HK-2 (cell line): ENCODE measurements around the gene APOO.

ENCODE experiments used
- DNase-seq: peaks from one replicate; pipeline ENCODE4 v3.0.0-alpha.2; 2018; ENCODE audit not compliant: unreplicated experiment

Gene APOO

GRCh38 chrX:23907498-23908218 lies at the start of gene APOO, which contains the start of gene CXorf58:
Gene APOO (minus strand): TSS chrX:23907938. CDS start chrX:23907702, 236 bp downstream.
Gene CXorf58 (plus strand): TSS chrX:23908006. CDS start chrX:23910303, 2,297 bp downstream.
- DNase-seq, result peak; percentile 92

- DNase-seq, result no peak
These were observed 46.7 kb upstream of the APOO start for GRCh38 chrX:23954396-23954795.

- DNase-seq, result no peak
These were observed 46.2 kb upstream of the APOO start for GRCh38 chrX:23953908-23954269.

- no peak for DNase-seq
These were observed 45.5 kb upstream of the APOO start for GRCh38 chrX:23952984-23953907.

GRCh38 chrX:23952391-23952790 lies 44.7 kb upstream of the APOO start:
- DNase-seq, result no peak

DNA sequence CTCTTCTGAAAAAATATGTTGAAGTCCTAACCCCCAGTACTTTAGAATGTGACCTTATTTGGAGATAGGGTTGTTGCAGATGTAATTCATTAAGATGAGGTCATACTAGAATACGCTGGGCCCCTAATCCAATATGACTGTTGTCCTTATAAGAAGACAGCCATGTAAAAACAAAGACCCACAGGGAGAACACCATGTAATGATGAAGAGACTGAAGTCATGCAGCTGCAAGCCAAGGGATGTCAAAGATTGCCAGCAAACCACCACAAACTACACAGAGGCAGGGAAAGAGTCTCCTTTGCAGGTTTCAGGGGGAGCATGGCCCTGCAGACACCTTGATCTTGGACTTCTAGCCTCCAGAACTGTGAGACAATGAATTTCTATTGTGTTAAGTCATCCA lies 37.5 kb upstream of the APOO start:
- DNase-seq, result no peak

DNA sequence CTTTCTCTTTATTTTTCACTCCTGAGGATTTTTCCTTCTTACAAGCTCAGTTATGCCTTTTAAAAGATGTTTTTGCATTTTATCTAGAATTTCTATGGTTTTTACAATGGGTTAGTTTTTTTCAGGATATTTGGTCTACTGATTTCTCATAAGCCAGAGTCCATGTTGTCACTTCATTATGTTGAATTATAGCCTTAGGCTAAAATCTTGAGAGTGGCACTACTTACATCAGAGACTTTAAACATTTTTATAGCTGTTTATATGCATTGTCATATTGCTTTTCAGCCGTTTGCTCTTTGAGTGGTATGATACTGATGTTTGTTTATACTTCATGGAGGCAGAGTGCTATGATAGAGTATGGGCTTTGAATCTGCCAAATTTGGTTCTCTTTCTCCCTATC lies 36.5 kb upstream of the APOO start:
- no peak for DNase-seq

DNA sequence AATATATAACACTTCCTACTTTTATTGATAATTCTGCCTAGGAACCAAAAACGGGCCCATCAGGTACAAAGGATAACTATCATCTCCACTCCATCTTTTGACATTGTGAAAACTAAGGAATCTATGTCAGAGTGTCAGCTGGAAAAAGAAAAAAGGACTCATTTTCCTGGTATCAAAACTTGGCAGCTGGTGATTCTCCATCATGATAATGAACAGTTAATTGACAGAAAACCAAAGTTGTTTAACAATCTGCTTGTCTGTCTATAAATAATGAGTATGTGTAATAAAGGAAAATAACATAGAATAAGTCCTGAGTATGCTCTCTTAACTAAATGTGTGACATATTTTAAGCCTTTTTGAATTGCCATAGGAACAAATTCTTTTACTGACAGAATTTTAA lies 31.5 kb upstream of the APOO start:
- DNase-seq, result no peak

DNA sequence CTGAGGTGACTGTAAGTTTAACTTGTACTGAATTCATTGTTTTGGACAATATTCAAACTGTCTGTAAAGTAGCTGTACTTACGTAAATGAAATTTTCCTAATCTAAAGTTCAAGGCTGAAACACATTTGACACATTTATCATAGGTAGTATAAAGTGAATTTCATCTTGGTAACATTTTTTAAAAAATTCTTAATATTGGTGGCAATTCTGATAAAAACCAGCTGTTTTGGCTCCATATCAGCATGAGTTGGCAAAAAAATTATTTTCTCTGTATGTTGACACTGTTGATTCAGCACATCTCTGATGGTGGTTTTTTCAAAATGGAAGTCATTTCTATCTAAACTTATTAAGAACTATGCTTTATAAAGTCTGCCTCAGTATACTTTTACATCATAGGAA lies 31.0 kb upstream of the APOO start:
- DNase-seq, result no peak

GRCh38 chrX:23937100-23937499 lies 29.4 kb upstream of the APOO start:
- no peak for DNase-seq

GRCh38 chrX:23936180-23936579 lies 28.4 kb upstream of the APOO start:
- no peak for DNase-seq

GRCh38 chrX:23935106-23935505 lies 27.4 kb upstream of the APOO start:
- DNase-seq, result no peak

GRCh38 chrX:23932046-23932445 lies 24.3 kb upstream of the APOO start:
- DNase-seq, result no peak

DNA sequence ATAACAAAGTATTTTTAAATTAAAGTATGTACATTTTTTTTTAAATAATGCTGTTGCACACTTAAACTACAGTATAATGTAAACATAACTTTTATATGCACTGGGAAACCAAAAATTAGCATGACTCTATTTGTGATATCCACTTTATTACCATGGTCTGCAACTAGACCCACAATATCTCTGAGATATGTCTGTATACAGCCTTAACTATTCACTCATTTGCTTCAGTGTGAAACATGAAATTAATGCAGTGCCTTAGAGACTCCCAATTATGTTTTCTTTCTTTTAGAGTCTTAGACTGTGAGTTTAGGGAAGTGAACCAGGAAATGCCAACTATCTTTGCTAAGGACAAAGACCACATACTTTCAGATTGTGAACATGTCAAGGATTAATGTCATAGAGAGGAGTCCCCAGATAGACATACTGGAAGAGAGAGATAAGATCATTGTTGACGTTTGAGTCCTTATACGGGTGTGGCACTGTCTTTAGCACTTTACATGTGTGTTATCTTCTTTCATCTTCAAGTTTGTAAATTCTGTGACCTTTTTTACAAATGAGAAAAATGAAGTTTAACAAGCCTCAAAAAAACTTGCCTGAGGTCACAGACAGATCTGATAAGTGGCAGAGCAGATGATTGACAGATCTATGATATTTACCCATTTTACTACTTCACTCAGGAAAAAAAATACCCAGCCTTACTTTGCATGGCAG lies 23.3 kb upstream of the APOO start:
- DNase-seq, result no peak

- DNase-seq, result no peak
These were observed 18.3 kb upstream of the APOO start for GRCh38 chrX:23926015-23926414.

DNA sequence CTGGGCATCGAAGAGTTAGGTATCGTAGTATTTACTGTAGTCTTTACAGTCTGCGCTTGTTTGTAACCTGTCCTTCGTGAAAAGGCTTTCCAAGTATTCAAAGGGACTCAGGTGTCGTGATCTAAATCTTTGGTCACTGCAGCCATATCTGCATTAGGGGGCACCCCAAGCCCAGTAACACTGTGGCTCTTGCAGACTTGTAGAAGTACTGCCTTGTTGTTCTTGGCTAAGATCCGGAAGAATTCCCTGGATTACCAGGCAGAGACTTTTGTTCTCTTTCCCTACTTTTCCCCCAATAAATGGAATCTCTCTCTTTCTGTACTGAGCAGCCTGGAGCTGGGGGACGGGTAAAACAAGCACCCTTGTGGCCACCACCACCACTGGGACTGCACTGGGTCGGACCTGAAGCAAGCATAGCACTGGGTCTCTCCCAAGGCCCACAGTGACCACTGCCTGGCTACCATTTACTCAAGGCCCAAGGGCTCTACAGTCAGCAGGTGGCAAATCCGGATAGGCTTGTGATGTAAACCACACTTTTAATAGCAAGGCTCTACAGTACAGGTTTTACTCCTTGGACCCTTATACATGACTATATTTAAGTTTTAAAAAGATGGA lies 12.1 kb upstream of the APOO start:
- no peak for DNase-seq

DNA sequence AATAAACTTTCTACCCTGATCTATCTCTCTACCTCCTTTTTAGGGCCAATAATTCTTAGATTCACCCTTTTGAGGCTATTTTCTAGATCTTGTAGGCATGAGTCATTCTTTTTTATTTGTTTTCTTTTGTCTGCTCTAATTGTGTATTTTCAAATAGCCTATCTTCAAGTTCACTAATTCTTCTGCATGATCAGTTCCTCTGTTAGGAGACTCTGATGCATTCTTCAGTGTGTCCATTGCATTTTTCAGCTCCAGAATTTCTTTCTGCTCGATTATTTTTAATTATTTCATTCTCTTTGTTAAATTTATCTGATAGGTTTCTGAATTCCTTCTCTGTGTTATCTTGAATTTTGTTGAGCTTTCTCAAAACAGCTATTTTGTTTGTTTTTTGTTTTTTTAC lies 11.4 kb upstream of the APOO start:
- no peak for DNase-seq

DNA sequence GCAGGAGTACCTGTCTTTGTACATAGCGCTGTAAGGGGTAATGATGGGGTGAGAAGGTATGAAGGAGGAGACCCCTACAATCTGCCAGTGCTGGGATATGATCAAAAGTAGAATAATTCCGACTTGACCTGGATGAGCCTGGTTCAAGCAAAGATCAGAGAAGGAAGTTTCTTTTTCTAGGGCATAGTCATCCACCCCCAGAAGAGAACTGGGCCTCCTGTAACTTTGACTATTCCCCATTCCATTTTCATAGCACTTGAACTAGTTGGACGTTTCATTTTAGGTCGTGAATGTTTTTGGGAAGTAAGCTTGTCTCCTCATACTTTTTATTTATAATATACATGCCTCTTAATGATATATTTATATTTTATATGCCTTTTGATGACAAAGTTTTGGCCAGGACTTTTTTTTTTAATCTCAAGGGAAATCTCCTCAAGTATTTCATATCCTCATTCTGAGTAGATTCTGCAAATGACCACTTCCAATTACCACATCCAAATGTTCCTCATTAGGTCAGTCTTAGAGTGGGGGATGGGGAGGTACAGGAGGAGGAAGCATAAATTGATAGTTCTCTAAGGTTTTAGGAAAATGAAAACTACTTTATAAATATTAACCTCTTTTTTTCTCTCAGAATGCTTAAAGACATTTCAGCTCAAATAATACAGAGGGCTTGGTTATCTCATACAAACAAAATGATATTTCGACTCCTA lies 3.5 kb upstream of the APOO start:
- DNase-seq, result no peak

GRCh38 chrX:23908219-23909004 lies 674 bp upstream of the APOO start:
- no peak for DNase-seq

GRCh38 chrX:23907111-23907497 lies 634 bp downstream of the APOO start:
- DNase-seq, result no peak

- DNase-seq, result no peak
These were observed 3.6 kb downstream of the APOO start for GRCh38 chrX:23904096-23904495.
